Measurements from ENCODE around the gene CHPT1. TPM values are rescaled to one million over a fixed set of nuclear protein-coding genes. Genes with fewer than 3 reads are reported as not detected.

CHPT1 gene
- polyA plus RNA-seq, 1 donor from 2014 or later: 20.5 TPM

GRCh38 chr12:101653030-101653429 lies 44.4 kb upstream of the CHPT1 start:
- Histone ChIP-seq H4K20me1 (ENCODE audit: insufficient read depth) (no peaks in the 10 kb centered on the region), H3K27ac (ENCODE audit: low read length) (no peak overlapping the region), H3K9me2 (ENCODE audit: insufficient read depth, low read length) (no peaks in the 10 kb centered on the region), H3K4me2 (ENCODE audit: low read length) (no peak overlapping the region), H3K79me2 (replicated peaks; ENCODE audit: insufficient read depth, low read length) (no peaks in the 10 kb centered on the region), H2AFZ (ENCODE audit: low read depth, low read length) (no peak overlapping the region), H3K9me3 (ENCODE audit: low read length) (no peaks in the 10 kb centered on the region), H3K4me3 (ENCODE audit: low read length) (no peak overlapping the region), H3F3A (ENCODE audit: insufficient read depth, low read length, poor library complexity, severe bottlenecking) (no peaks in the 10 kb centered on the region), H3K36me3 (ENCODE audit: insufficient read depth, low read length) (no peaks in the 10 kb centered on the region), H3K9ac (ENCODE audit: low read length) (no peak overlapping the region), H3K27me3 (ENCODE audit: insufficient read depth, low read depth, low read length) (no peaks in the 10 kb centered on the region)
- TF ChIP-seq RAD21 (conservative IDR thresholded peaks at IDR 0.05) (no peak), REST (IDR thresholded peaks at IDR 0.05; ENCODE audit: borderline replicate concordance) (no peak), MXI1 (conservative IDR thresholded peaks at IDR 0.05; ENCODE audit: poor library complexity, severe bottlenecking) (no peak), SMC3 (conservative IDR thresholded peaks at IDR 0.05; ENCODE audit: poor library complexity) (no peak), CTCF (IDR thresholded peaks at IDR 0.05; ENCODE audit: poor library complexity, severe bottlenecking) (no peak), TAF1 (IDR thresholded peaks at IDR 0.05; ENCODE audit: low read depth) (no peak), EP300 (conservative IDR thresholded peaks at IDR 0.05; ENCODE audit: poor library complexity, severe bottlenecking) (no peak), EZH2 (IDR thresholded peaks at IDR 0.05; ENCODE audit: borderline replicate concordance, insufficient read depth, low read length, poor library complexity, severe bottlenecking) (no peak), POLR2AphosphoS5 (IDR thresholded peaks at IDR 0.05) (no peak)

GRCh38 chr12:101653503-101653902 lies 43.9 kb upstream of the CHPT1 start:
- H4K20me1 ChIP-seq (ENCODE audit: insufficient read depth): no peaks in the 10 kb centered on the region
- no peaks in the 10 kb centered on the region for H3K36me3 ChIP-seq (ENCODE audit: insufficient read depth, low read length)
- H3F3A ChIP-seq (ENCODE audit: insufficient read depth, low read length, poor library complexity, severe bottlenecking): no peaks in the 10 kb centered on the region
- TF ChIP-seq POLR2AphosphoS5 (IDR thresholded peaks at IDR 0.05): no peak
- no peak for TF ChIP-seq MXI1 (conservative IDR thresholded peaks at IDR 0.05; ENCODE audit: poor library complexity, severe bottlenecking)
- TF ChIP-seq REST (IDR thresholded peaks at IDR 0.05; ENCODE audit: borderline replicate concordance): no peak
- no peak for TF ChIP-seq CTCF (IDR thresholded peaks at IDR 0.05; ENCODE audit: poor library complexity, severe bottlenecking)
- TF ChIP-seq EZH2 (IDR thresholded peaks at IDR 0.05; ENCODE audit: borderline replicate concordance, insufficient read depth, low read length, poor library complexity, severe bottlenecking): no peak
- TF ChIP-seq SMC3 (conservative IDR thresholded peaks at IDR 0.05; ENCODE audit: poor library complexity): no peak
- TF ChIP-seq TAF1 (IDR thresholded peaks at IDR 0.05; ENCODE audit: low read depth): no peak
- H2AFZ ChIP-seq (ENCODE audit: low read depth, low read length): no peak overlapping the region
- no peaks in the 10 kb centered on the region for H3K79me2 ChIP-seq (replicated peaks; ENCODE audit: insufficient read depth, low read length)
- H3K4me2 ChIP-seq (ENCODE audit: low read length): no peak overlapping the region
- H3K4me3 ChIP-seq (ENCODE audit: low read length): no peak overlapping the region
- no peak overlapping the region for H3K27ac ChIP-seq (ENCODE audit: low read length)
- no peaks in the 10 kb centered on the region for H3K9me3 ChIP-seq (ENCODE audit: low read length)
- H3K27me3 ChIP-seq (ENCODE audit: insufficient read depth, low read depth, low read length): no peaks in the 10 kb centered on the region
- H3K9me2 ChIP-seq (ENCODE audit: insufficient read depth, low read length): no peaks in the 10 kb centered on the region
- no peak overlapping the region for H3K9ac ChIP-seq (ENCODE audit: low read length)
